ENCODE measurements around the gene PARG.
"Not testable (repeated sequence)": the region's sequence is repeated elsewhere in the genome, so short reads cannot be mapped to it uniquely, and the experiment has no call there.

Gene PARG

DNA sequence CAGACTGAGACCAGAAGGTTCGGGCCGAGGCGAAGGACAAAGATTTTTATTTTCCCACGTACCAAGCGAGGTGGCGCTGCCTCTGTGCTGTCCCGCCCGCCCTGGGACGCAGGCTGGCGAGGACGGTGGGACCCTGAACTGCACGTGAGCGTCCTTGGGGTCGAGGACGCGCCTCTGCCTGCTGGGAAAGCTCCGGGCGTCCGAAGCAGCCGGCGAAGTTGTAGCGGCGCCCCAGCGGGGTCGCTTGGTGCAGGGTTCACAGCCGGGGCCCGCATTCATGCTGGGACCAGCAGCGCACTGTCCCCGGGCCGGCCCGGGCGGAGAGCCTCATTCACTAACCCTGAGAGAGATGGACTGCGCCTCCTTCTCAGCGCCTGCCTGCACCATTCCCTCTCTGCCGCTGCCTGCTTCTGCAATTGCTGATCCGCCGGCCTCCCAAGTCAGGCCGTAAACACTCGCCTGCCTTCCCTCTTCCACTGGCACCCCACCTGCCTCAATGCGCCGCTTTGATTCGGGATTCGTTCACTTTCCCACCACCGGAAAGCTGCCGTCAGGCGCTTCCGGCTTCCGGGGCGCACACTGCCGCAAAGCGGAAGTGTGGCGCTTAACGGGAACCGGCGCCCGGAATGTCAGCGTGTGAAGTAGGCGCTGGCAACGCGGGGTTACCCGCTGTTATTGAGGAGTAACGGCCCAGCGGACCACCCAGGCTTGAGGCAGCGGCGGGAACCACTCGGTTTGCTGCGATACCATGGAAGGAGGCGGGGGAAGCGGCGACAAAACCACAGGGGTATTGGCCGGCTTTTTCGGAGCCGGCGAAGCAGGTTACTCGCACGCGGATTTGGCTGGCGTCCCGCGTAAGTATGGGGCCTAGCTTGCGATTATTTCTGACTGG is at the start of gene PARG, which contains the start of gene TIMM23B:
Gene PARG, minus strand, starts transcription at position 581 of the 892 bp plus-strand sequence. Its CDS starts 302 bp downstream, at position 279.
Gene TIMM23B, plus strand, starts transcription at position 607 of the 892 bp plus-strand sequence. Its CDS starts 142 bp downstream, at position 749.
- DNase-seq (ENCODE audit: low read depth): peak; percentile 85

DNA sequence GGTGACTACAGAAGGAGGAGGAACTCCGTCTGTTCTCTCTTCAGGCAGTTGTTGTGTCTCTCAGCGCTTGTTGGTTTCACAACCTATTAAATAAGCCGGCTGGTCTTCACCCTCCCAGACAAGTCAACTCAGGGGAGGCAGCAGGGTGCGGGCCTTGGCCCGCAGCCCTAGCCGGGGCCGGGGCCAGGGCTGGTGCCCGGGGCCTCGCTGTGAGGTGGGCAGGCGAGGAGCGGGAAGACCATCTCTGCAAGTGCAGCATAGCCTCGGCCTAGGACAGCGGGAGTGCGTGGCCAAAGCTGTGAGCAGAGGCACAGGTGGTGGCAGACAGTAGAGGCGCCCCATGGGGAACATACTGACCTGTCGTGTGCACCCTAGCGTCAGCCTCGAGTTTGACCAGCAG is 46.5 kb upstream of the PARG start, which contains the start of gene AGAP6:
Gene AGAP6, plus strand, starts transcription at position 31 of the 400 bp plus-strand sequence. Its CDS starts 310 bp downstream, at position 341.
- DNase-seq (ENCODE audit: low read depth); H3K4me3 ChIP-seq (ENCODE audit: low read depth, low read length): not testable (repeated sequence)

More for the DNA sequence above, at the start of gene PARG, which contains the start of gene TIMM23B:
- peak within 1 kb of the TSS; percentile 93 for H3K4me3 ChIP-seq (ENCODE audit: low read depth, low read length)

DNA sequence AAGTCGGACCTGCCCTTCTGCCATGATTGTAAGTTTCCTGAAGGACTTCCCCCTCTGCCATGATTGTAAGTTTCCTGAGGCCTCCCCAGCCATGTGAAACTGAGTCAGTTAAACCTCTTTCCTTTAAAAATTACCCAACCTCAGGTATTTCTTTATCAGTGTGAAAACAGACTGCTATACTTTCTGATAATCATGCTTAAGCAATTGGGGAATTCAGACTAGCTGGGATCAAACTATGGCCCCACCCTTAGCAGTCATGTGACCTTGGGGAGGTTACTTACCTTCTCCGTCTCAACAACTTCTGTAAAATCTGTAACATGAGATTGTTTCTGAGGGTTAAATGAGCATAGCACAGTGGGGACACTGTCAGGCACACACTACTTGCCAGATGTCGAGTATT is 45.4 kb upstream of the PARG start:
- not testable (repeated sequence) for DNase-seq (ENCODE audit: low read depth)

DNA sequence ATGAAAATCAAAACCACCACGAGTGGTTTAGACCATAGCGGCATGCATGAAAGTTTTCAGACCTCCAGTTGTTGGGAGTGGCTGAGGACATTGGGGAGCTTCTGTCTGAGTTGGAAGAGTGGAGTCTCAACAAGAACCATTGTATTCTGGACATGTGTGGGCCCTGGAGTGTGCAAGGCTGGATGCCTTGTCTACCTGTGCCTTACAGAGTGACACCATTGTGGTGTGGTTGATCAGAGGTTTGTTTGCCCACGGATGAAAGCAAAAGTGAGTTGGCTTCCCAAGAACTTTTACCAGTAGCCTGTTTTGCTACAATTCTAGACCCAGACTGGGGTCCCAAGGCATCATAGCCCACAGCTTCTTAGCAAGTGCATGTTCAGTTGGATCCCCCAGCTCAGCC is 35.9 kb upstream of the PARG start:
- H3K4me3 ChIP-seq (ENCODE audit: low read depth, low read length); DNase-seq (ENCODE audit: low read depth): not testable (repeated sequence)

More for the DNA sequence above, 45.4 kb upstream of the PARG start:
- not testable (repeated sequence) for H3K4me3 ChIP-seq (ENCODE audit: low read depth, low read length)

DNA sequence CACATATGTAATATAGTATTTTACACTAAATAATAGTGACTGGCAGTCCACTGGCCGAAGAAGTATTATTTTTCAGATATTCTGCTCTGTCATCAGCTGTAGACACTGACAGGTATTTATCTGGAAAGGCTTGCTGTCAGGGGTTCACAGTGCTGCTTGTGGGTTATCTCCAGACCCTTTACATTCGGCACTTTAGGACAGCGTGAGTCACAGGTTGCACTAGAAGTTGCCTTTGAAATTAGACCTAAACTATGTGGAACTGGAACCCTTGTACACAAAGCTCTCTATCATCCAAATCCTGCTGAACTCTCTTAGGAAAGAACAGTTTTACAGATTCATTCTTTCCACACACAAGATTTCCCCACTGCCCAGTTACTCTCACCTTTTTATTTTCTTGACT is 30.3 kb upstream of the PARG start:
- DNase-seq (ENCODE audit: low read depth); H3K4me3 ChIP-seq (ENCODE audit: low read depth, low read length): not testable (repeated sequence)

DNA sequence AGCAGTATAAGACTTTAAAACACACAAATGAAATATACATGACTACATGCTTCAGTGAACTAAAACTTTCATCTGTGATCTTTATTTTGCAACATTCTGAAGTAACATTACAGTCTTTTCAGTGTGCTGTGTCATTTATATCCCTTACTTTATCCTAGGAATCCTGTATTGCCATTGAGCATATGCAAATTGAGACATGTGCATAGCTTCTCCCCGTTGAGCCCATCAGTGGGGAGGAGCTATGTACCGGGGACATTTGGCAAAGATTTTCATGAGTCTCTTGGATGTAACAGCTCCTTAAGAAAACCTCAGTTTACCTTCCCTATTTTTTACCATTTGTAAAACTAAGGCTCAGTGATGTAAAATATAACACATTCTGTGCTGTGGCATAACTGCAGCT is 29.6 kb upstream of the PARG start:
- DNase-seq (ENCODE audit: low read depth); H3K4me3 ChIP-seq (ENCODE audit: low read depth, low read length): not testable (repeated sequence)

DNA sequence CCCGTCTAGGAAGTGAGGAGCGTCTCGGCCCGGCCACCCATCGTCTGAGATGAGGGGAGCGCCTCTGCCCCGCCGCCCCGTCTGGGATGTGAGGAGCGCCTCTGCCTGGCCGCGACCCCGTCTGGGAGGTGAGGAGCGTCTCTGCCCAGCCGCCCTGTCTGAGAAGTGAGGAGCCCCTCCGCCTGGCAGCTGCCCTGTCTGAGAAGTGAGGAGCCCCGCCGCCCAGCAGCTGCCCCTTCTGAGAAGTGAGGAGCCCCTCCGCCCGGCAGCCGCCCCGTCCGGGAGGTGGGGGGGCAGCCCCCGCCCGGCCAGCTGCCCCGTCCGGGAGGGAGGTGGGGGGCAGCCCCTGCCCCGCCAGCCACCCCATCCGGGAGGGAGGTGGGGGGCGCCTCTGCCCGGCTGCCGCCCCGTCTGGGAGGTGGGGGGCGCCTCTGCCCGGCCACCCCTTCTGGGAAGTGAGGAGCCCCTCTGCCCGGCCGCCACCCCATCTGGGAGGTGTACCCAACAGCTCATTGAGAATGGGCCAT is 28.6 kb upstream of the PARG start:
- DNase-seq (ENCODE audit: low read depth); H3K4me3 ChIP-seq (ENCODE audit: low read depth, low read length): not testable (repeated sequence)

DNA sequence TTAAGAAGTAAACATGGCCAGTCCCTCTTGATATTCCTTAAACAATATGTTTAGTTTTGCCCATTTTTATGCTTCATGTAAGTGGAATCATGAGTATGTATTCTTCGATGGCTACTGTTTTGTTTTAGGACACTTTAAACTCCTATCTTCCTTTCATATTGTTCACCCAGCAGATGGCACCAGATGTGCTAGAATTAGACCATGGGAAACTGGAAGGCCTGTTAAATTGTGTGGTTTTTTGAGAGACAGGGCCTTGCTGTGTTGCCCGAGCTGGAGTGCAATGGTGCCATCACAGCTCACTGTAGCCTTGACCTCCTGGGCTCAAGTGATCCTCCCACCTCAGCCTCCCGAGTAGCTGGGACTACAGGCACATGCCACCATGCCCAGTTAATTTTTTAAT is 11.3 kb upstream of the PARG start:
- H3K4me3 ChIP-seq (ENCODE audit: low read depth, low read length): not testable (repeated sequence)
- peak; percentile 5 for DNase-seq (ENCODE audit: low read depth)

DNA sequence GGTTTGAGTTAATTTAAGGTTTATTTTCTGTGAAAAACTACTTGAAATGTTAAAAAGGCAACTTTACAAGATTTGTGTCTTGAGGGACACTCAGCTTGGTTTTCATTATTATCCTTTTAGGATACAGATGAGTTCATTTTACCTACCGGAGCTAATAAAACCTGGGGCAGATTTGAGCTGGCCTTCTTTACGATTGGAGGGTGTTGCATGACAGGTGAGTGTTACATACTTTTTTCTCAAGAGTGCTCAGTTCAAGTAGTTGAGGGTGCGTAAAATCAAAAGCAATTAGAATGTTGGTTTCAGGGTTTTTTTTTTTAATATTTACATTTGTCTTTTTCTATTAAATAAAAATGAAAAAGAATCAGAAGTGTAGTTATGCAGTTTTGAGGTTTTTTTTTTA is 10.2 kb upstream of the PARG start:
- not testable (repeated sequence) for DNase-seq (ENCODE audit: low read depth)

DNA sequence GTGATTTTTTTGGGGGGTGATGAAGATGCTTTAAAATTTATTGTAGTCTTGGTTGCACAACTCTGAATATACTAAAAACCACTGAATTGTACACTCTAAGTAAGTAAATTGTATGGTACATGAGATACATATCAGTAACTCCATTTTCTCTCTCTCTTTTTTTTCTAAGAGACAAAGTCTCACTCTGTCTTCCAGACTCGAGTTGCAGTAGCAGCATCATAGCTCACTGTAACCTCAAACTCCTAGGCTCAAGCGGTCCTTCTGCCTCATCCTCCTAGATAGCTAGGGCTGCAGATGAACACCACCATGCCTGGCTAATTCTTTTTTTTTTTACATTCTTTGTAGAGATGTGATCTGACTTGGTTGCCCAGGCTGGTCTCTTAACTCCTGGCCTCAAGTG is 6.9 kb upstream of the PARG start:
- DNase-seq (ENCODE audit: low read depth); H3K4me3 ChIP-seq (ENCODE audit: low read depth, low read length): not testable (repeated sequence)

More for the DNA sequence above, 10.2 kb upstream of the PARG start:
- H3K4me3 ChIP-seq (ENCODE audit: low read depth, low read length): not testable (repeated sequence)

DNA sequence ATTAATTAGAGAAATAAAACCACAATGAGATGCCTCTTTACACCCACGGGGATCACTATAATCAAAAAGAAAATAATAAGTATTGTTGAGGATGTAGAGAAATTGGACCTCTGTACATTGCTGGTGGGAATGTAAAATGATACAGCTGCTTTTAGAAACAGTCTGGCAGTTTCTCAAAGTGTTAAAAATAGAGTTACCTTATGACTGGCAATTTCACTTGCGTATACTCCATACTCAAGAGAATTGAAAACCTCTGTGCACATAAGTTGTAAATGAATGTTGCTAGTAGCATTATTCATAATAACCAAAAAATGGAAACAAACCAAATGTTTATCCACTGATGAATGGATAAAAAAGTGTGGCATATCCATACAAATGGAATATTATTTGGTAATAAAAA is 6.3 kb upstream of the PARG start:
- H3K4me3 ChIP-seq (ENCODE audit: low read depth, low read length); DNase-seq (ENCODE audit: low read depth): not testable (repeated sequence)

DNA sequence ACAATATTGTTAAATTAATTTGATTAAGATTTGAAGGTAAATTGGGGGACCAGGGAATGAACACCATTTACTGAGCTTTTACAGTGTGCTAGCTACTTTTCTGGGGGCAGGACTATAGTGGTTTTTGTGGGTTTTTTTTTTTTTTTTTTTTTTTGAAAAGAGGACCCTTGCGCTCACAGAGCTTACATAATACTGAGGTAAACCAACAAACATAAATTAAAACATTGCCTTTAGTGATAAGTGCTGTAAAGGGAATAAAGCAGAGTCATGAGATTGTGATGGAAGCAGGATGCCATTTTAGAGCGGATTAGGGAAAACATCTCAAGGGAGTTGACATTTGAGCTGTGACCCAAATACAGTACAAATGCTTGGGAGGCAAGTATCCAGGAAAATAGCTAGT is 1.8 kb upstream of the PARG start:
- not testable (repeated sequence) for H3K4me3 ChIP-seq (ENCODE audit: low read depth, low read length); DNase-seq (ENCODE audit: low read depth)

DNA sequence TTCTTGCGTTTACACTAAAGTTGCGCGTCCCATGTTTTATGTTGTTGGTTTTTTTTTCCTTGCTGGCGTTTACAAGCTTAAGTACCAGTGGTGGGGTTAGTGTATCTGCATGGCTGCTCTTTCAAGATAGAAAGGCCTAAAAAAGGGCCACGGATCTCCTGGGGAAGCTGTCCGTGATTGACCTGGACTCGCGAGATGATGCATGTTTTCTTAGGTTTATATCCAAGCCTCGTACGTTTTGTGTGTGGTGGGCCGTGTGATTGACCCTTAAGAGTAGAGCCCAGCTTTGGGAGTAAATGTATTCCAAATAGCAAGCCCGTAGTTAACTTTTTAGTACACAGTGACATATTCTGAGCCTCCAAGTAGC is 495 bp upstream of the PARG start:
- DNase-seq (ENCODE audit: low read depth): peak; percentile 3
- H3K4me3 ChIP-seq (ENCODE audit: low read depth, low read length): peak overlapping the region; percentile 93

DNA sequence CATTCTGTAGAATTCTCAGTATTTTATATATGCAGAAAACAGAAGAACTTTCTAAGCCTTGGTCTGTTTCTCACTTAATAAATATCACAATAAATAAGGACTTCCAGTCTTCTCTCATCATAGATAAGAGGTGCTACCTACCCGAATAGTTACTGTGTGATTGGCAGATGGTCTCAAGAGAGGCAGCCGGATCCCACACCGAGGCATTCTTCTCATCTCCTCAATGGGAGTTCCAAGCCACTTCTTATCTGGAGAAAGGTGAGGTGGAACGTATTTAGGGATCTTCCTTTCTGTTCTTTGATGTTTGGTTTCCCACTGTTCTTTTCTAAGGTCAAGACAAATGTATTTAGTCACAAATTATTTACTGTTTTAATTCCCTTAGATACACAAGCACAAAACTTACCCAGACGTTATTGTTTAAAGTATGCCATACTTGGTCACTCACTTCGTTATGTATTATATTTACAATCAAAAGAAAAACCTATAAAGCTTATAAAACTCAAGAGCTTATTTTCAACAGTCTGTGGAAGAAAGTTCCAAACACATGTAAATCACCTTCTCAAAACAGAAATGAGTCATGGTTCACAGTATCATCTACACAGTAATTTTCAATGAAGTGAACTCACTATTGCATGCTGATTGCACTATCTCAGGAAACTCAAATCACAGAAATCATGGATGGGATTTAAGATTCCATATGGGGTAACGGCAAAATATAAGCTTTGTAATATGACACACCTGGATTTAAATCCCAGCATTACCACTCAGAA is 9.7 kb downstream of the PARG start:
- not testable (repeated sequence) for H3K4me3 ChIP-seq (ENCODE audit: low read depth, low read length); DNase-seq (ENCODE audit: low read depth)

DNA sequence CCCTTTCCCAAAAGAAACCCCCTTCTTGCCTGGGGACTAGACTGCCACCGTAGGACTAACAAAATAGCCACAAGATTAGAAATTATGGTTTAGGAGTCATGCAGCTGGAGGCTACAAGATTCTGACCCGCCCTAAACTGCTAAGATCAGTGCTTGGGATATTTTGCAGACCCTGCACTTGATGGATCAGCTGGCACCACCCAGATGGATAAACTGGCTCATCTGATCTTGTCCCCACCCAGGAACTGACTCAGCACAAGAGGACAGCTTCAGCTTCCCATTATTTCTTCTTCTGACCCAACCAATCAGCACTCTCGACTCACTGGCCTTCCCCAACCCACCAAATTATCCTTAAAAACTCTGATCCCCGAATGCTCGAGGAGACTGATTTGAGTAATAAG is 10.6 kb downstream of the PARG start:
- not testable (repeated sequence) for DNase-seq (ENCODE audit: low read depth); H3K4me3 ChIP-seq (ENCODE audit: low read depth, low read length)

DNA sequence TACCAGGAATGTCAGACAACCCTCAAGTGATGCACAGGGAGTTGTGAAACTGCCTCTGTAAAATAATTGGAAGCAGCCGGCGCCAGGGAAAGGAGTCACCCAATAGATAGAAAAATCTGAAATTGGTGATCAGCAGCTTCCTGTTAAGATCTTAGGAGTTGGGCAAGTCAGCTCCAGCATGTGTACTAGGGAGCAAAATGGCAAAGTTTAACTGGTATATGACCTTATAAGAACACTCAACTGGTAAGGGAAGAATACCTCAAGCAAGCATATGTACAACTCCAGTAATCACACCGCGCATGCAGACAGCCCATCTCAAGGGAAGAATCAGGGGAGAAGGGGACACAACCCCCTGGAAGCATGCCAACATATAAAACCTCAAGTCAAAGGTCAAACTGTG is 18.3 kb downstream of the PARG start:
- not testable (repeated sequence) for DNase-seq (ENCODE audit: low read depth)

DNA sequence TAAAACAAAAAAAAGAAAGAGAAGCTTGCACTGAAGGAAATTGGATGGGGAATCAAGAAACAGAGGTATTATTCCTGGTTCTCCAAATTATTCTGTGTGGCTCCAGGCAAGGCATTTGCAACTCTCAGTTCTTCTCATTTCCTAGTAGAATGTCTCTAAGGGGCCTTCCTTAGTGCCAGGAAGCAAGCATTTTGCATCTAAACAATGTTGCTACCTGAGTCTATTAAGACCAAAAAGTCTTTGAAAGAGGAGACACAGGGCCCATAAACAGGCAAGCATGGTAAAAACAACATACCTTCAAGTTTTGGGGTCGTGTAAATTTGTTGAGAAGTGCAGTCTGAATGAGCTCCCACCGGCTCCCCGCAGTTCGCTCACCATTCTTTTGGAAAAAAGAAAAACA is 19.8 kb downstream of the PARG start:
- not testable (repeated sequence) for H3K4me3 ChIP-seq (ENCODE audit: low read depth, low read length); DNase-seq (ENCODE audit: low read depth)

More for the DNA sequence above, 18.3 kb downstream of the PARG start:
- not testable (repeated sequence) for H3K4me3 ChIP-seq (ENCODE audit: low read depth, low read length)

DNA sequence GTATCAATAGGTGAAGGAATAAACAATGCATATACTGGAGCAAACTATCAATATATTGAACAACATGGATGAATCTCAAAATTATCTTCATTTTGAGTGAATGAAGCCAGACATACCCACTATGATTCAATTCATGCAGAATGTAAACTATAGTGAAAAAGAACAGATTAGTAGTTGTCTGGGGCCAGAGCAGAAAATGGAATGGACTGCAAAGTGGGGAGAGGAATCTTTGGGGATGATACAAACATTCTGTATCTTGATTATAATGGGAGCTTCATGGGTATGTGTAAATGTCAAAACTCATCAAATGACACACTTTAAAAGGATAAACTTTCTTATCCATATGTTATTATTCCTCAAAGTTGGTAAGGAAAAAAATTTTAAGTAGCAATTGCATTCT is 23.9 kb downstream of the PARG start:
- DNase-seq (ENCODE audit: low read depth); H3K4me3 ChIP-seq (ENCODE audit: low read depth, low read length): not testable (repeated sequence)

DNA sequence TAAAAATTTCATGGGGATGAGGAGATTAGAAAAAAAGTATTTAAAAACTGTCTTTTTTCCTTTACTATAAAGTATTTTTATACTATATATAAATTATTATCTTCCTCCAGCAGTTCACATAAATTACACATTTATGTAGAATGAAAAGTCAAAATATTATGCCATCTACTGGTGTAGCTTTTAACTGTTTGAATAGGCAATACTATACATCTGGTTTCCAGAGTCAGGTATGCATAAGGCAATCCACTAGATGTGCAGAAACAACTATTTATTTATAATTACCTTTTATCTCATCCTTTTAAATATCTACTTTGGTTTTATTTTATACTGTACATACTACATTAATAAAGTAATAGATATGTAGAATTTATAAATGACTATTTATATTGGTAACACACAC is 25.4 kb downstream of the PARG start:
- not testable (repeated sequence) for DNase-seq (ENCODE audit: low read depth); H3K4me3 ChIP-seq (ENCODE audit: low read depth, low read length)

Data from GM12865 (cell line).